GM11168 (cell line): Measurements from ENCODE around the gene PPP2R5C.

Experiments used
- in situ Hi-C: fragments of 300-500 bp; cut with MboI; formaldehyde crosslinking; loops from one replicate; pipeline ENCODE4 v1.12.0; 2022; ENCODE audit warnings: low sequenced_read_pairs; ENCODE audit not compliant: unreplicated experiment

PPP2R5C gene

DNA sequence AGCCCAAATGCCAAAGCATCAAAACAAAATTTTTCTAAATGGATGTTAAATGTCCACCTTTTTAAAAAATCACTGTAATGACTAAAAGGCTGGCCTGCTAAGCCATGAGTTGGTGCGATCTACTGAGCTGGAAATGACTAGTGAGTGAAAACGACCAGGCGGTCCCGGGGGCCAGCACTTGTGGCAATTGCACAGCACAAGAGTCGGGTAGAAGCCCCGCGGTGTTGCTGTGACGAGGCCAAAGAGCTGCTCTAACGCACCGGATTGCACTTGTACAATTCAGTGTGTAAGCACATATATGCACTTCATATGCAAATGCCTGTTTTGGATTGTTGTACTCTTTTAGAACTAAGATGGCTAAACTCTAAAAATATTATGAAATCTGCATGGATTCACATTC is 138.7 kb downstream of the PPP2R5C start:
- in situ Hi-C loops = no loop called here

DNA sequence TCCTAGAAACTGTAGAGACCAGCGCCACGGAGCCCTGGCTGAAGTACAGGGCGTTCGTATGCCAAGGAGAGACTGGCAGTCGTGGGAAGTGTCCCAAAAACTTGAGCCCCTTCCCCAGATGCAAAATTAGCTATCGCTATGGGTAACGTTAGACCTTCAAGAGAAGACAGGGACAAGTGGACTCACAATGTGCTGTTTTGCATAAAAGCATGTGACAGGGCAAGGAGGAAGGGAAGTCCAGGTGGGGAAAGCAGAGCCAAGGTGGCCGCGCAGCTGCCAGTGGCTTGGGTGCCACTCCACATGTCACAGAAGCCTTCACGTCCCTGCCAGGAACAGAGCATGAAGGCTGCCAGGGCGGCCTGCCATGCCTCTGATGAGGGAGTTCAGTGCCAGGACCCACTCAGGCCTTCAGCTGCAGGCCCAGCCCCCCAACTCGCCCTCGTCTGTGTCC is 141.6 kb downstream of the PPP2R5C start:
- in situ Hi-C loops = no loop called here

DNA sequence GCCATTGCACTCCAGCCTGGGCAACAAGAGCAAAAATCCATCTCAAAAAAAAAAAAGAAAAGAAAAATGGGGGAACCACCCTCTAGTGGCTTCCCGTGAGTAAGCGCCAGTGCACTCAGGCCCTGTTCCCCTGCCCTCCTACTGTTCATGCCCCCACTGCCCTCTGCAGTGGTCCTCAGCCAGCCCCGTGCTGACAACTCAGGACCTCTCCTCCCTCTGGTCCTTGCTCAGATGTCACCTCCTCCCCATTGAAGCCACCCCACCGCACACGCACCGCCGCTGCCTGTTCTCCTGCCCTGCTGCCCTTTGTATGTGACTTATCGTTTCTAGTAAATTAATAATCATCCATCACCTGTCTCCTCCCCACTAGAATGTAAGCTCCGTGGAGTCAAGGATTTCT is 144.1 kb downstream of the PPP2R5C start:
- in situ Hi-C loops = no loop called here

DNA sequence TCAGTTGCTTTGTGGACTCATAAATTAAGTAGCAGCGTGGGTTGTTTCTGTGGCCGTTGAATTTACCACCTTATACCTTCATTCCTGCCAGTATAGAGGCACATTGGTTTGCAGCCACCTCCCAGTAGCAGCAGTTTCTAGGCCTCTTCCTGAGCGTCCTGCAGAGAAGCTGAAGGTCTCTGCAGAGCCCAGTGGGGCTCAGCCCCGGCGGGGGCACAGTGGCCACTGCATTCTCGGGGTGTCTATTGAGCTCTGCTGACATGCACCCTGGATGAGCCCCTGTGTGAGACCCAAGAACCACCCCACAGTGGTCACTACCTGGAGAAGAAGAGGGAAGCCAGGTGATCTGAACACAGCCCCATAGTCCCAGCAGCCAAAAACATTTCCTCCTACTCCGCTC is 145.1 kb downstream of the PPP2R5C start:
- in situ Hi-C loops = no loop called here

DNA sequence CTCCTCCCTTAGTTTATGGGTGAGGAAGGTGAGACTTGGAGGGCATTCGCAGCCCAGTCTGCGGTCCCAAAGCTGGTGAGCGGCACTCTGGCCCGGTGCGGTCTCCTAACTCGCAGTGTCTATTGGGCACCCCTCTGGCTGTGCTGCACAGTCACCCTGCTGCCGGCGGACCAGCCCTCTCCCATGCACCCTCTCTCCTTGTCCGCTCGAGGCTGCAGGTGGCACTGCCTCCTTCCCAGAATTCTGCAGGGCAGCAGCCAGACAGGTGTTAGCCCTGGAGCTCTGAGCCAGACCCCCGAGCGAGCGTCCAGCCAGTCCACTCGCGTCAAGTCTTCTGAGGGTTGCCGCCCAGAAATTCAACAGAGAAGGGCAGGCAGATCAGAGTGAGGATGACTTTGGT is 146.1 kb downstream of the PPP2R5C start:
- in situ Hi-C loops = no loop called here

DNA sequence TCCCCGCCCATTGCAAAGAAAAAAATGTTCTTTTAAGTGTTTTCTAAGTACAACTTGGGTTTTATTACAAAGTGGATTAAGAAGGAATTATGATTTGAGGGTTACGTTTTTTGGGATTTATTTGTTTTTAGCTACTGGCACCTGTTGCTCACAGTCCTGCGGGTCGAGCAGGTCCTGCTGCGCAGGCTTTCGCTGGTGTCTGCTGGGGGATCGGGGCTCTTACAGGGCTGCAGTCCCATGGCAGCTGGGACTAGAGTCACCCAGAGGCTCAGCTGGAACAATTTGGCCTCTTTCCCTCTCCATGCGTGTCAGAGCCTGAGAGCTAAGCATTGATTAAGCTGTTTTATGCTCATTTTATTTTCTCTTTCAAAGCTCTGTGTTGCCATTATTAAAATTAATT is 147.3 kb downstream of the PPP2R5C start:
- in situ Hi-C loops = no loop called here

DNA sequence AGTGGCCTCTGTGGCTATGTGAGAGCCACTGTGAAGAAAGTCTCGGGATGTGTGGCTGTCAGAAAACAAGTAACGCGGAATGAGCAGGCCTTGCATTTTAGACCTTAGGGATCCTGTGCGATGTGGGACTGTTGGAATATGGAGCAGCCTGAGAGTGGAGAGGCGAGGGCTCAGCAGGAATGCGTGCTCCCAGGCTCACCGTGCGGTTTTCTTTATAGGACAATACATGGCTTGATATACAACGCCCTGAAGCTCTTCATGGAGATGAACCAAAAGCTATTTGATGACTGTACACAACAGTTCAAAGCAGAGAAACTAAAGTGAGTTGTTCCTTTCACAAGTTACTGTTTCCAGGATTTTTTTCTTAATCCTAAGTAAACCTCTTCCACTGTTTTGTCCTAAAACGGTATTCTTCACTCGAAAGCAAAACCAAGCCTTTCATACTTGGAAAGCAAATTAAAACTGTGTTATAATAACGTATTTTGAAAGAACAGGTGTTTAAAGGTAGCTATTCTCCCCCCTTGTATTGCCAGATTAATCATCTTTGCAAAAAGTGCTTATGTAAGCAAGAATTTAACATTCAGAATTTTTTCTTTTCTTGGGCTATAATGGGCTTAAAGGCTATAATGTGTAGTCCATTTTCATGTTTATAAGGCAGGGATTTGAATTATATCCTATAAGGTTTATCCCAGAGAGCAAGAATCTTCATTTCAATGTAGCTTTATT is 148.0 kb downstream of the PPP2R5C start:
- in situ Hi-C loops = no loop called here

DNA sequence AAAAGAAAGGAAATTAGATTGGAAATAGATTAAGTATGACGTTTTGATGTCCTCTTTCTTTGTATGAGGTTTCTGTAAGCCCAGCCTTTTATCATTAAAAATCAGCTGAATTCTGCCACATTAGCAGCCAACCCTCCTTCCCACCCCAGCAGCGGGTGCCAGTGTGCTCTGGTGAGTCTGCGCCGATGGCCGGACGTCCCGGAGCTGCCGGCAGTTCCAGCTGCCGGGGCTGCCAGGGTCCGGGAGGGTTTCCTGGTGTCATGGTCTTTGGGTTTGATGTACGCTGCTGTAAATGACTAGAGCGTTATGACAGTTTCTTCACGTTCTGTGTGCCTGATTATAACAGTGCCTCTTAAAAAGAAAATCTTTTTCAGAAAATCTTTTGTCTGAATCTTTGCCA is 151.3 kb downstream of the PPP2R5C start:
- in situ Hi-C loops = no loop called here

DNA sequence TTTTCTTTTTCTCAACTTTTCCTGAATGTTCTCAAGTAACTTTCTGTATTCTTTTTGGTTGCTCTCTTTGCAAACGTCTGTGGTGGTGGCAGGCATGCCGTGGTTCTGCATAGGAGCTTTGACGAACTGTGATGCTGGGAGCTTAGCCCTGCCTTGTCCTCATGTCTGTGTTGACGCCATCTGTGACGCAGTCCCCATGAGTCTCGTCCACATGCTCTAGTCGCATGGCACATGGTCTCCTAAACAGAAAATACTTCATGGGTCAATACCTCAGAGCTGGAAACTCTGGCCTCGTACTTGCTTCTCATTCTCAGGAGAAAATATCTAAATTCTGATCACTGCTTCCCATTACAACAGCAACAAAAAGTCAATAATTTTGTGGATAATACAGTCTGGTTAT is 152.6 kb downstream of the PPP2R5C start:
- in situ Hi-C loops = no loop called here

DNA sequence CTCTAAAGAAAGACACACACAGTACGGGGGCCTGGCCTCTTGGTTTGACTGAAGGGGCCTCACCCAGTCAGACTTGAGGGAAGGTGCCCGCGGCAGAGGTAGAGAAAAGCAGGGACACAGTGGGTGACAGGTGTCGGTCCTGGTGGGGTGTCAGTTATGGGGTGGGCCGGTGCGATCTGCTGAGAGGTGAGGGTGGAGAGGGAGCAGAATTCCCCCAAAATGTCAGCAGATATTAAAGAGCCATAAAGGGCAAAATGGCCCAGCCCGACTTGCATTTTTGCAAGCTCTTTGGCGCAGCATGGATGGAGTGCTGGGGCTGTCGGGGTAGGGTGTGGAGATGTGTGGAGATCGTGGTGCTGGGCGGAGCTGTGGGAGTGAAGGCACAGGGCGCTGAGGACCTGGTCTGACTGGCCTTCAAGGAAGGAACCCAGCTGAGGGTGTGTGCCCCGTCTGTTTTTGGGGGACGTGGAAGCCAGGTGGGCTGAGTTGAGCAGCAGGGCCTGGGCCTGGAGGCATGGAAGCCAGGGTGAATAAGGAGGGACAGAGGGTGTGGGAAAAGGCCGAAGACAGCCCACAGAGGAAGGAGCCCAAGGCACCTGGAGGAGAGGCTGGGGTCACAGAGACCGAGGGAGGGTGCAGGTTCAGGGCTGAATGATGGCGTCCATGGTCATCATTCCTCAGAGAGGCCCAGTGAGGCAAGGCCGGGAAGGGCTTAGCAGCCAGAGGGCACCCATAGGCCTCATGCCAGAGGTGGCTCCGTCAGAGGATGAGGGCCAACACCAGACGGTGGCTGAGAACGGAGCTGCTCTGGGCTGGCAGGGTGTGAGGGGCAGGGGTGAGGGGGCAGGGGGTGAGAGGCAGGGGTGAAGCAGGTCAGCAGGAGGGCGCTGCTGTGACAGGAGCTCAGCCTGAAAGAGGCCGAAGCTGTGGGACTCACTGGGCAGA is 154.6 kb downstream of the PPP2R5C start:
- in situ Hi-C loops = no loop called here

DNA sequence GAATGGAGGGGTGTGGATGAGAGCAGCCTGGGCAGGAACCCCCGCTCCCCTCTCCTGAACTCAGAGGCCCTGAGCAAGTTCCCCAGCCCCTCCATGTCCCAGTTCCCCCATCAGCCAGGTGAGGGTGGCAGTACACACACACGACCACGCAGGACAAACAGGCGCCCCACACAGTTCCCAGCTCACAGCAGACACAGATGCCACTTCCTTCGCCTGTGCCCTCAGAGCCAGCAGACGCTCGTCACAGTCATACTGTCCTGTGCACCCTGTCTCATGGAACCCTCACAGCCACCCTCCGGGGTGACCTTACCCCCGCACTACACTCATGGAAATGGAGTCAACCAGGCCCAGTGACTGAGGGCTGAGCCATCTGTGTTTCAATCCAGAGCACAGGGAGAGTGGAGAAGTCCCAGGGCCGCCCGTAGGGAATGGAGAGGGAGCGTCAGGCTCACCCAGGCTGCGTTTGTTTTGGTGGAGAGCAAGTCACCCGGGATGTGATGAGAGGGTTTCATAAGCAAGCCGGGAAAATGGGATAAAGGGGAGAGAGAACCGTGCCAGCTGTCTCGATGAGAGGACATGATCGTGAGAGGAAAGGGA is 155.4 kb downstream of the PPP2R5C start:
- in situ Hi-C loops = no loop called here

DNA sequence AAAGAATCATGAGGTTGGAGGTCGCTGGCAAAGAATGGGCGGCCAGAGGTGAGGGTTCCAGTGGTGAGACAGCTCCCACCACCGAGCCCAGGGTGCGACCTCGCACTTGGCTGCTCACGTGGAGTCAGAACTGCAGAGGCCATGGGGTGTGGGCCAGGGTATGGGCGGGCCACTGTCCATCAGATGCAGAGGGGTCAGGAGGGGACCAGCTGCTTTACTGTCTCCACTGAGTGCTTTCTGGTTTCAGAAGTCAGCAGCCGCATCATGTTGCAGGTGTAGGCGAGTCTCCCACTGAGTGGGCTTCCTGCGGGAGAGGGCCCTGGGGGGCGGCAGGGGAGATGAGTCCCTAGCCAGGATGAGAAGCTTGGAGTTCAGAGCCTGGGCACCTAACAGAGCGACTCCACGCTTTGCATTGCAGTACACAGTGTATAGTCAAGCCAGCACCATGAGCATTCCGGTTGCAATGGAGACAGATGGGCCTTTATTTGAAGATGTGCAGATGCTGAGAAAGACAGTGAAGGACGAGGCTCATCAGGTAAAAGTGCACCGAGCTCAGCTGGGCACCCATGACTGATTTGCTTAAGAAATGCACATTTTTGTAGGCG is 156.0 kb downstream of the PPP2R5C start:
- in situ Hi-C loops = no loop called here

DNA sequence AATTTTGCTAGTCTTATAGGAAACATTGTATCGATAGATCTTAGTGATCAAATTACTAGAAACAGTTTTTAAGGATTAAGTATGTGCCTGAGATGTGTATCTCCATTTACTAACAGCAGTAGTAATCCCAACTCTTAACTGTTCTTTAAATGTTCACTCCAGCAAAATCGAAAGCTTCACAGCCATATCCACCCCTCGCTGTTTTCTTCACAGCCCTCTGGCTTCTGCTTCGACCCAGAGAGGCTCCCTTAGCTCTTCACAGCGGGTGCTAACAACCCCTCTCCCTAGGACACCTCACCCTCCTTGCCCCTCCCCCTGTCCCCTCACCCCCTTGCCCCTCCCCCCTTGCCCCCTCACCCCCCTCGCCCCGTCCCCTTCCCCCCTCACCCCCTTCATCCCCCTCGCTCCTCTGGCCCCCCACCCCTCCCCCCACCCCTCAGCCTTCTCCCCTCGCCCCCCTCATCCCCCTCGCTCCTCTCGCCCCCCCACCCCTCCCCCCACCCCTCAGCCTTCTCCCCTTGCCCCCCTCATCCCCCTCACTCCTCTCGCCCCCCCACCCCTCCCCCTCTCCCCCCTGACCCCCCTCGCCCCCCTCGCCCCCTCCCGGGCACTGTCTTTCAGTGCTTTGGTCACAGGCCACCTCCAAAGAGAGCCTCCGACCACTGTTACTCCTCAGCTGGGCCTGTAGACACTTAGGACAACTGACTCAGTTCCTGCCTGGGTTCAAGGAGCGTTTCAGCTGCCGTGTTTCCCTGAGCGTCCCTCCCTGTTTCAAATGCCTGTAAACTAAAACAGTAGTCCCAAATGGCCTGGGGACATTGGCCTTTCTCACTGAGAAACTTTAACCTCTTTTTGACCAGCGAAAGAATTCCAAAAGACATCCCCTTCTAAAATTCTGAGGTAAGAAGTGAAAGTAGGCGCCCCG is 156.8 kb downstream of the PPP2R5C start:
- in situ Hi-C loops = no loop called here

DNA sequence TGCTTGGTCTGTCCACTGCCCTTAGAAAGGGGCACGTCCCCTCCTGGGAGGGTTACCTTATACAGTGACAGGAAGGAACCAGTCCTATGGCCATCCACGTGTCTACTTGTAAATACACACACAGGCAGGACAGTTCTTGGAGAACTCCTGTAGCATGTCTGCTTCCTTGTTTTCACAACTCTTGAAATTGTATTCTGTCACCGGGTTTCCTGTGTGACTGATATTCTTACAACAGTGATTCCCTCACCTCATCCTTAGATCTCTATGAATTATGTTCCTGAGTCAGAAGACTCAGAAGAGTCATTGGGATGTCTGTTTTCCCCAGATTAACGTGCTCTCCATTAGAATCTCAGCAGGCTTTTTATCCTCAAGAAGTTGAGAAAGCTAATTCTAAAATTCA is 158.8 kb downstream of the PPP2R5C start:
- in situ Hi-C loops = no loop called here

DNA sequence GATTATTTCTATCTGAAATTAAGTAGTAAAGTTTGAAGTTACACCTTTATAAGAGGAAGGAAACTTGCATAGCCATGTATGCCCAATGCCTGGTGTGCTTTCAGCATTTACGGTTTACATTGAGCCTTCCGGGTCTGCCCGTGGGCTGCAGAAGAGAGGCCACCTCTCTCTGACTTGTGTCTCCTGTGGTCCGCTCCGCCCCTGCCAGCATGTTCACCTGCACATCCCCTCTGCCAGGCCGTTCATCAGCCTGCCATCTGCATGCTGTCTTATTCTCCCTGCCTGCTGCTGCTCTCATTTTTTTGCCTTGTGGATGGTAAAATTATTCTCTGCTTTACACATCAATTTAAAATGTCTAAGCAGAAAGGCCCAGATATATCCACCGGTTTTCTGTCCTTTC is 161.4 kb downstream of the PPP2R5C start:
- in situ Hi-C loops = no loop called here

DNA sequence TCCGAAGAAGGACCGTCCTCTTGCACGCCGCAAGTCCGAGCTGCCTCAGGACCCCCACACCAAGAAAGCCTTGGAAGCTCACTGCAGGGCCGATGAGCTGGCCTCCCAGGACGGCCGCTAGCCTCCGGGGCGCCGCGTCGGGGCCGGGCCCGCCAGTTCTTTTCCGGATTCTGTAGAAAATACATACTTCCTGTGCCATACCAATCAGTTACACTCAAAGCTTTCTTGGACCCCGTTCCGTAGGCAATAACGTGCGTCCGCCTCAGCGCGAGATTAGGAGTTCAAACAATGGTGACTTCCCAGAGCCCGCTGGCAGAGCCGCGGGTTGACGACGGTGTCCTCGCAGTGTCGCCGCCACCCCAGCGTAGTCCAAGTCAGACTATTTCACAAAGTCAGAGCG is 163.6 kb downstream of the PPP2R5C start:
- in situ Hi-C loops = no loop called here

DNA sequence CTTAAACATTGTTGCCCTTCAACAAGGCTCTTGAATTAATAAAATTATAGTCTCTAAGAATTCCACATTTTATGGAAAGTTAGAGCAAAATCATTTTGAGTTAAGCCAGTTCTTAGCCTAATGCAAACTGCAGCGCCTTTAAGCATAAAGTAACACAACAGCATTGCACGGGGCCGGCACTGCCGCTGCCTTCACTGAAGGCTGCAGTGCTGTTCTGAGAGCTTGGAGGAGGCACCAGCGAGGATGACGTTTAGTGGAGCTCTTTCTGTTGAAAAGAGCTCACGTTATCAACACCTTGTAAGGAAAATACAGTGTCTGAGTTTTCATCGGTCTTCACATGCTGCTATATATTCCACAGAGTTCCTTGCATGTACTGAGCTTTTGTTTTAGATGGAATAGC is 164.6 kb downstream of the PPP2R5C start:
- in situ Hi-C loops = no loop called here

DNA sequence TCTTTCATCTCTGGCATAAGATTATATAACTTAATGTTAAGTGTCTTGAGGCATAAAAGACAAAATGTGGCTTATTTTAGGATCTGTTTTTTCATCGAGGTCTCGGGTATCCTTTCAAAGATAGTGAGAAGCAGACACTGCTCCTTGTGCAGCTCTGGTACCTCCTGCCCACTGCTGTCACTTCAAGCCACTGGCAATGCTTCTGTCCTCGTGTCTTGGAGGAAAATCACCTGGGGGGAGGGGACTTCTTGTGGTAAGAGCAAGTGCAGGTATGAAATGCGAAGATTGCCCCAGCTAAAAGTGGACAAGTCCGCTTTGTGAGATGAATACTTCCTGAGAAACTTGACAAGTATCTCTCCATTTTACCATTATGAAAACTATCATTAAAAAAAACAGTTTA is 165.1 kb downstream of the PPP2R5C start:
- in situ Hi-C loops = no loop called here

DNA sequence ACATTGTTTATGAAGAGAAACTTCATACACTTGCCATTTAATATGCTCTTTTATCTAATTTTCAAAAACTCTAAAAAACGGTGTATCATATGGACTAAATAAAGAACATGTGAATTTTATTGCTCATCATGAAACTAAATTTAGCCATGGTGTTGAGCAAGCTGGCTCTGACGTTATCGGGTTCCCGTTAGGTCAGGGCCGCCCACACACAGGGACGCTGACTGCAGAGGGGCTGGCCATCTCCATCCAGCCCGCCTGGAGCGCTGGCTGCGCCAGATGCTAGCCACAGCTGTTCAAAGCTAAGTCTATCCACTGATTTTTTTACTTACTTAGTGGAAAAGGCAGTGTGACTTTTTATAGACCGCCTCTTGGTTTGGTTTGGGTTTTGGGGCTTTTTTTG is 166.3 kb downstream of the PPP2R5C start:
- in situ Hi-C loops = no loop called here

DNA sequence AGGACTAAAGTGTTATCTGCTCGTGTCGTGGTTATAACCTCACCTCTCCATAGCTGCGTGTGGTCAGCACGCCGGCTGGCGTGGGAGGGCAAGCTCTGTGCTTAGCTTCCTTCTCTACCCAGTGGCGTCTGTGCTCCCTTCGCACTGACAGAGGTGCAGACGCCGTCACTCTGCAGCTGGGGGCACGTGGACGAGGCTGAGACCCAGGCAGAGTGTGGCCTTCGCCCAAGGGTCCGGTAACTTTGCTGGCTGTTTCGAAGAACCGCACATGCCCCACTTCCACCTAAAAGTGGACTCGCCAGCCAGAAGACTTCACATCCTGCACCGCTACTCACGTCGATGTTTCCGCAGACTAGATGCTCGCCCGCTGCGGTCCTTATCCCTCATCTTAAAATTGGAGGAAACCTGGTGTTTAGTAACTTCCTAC is 166.9 kb downstream of the PPP2R5C start:
- in situ Hi-C loops = no loop called here
